Suppressor macrophage treated with lipopolysaccharide for 4 hours (primary cell): ENCODE data around the gene VAMP3.
"Not testable (repeated sequence)": the region's sequence is repeated elsewhere in the genome, so short reads cannot be mapped to it uniquely, and the experiment has no call there.

Experiments used
- DNase-seq: peaks from one replicate; pipeline ENCODE4 v3.0.0-alpha.2; 2020

VAMP3 gene

DNA sequence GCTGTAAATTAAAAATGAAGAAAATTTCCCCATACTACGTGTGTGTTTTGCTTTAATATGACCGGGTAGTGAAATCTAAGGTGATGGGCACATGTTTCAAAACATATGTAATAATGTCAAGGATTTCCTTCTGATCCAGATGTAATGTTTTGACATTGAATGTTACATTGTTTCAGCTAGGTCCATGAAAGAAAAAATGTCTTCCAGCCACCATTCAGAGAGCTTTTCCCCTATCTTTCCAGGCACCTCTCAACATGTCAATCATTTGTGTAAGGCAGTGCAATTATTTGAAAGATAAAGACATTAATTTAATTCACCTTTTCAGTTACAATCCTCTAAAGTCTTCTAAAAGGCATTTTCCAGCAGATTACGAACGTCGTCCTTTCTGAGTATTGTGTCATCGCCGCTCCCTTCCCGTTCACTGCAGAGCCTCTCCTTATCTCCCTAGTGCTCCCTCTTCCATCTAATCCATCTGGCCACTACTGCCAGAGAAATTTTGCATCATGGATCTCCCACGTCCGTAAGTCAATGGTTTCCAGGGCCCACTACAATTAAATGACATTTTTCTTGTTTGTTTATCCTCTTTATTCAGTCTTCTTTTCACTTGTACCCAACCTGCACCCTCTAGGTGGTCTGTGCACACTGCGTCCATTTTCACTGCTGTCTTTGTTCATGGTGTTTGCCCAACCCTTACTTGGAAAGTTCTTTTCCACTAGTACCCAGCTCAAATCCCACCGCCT lies 1.3 kb upstream of the VAMP3 start:
- DNase-seq, result no peak

DNA sequence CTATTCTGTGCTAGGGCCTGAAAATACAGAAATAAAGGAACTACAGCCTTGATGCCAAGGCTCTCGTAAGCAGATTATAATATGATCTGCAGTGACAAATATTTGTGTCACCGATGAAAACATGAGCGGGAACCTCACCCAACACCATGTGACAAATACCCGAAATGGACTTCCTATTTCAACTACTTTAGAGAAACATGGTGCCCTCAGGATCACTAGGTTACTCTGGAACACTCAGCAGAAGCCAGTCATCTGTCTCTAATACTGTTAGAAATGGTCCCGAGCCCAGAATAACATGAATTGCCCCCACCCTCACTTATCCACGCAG lies 463 bp upstream of the VAMP3 start:
- DNase-seq, result peak; percentile 83

- no peak for DNase-seq
Observed at GRCh38 chr1:7771823-7772299, 765 bp downstream of the VAMP3 start.

DNA sequence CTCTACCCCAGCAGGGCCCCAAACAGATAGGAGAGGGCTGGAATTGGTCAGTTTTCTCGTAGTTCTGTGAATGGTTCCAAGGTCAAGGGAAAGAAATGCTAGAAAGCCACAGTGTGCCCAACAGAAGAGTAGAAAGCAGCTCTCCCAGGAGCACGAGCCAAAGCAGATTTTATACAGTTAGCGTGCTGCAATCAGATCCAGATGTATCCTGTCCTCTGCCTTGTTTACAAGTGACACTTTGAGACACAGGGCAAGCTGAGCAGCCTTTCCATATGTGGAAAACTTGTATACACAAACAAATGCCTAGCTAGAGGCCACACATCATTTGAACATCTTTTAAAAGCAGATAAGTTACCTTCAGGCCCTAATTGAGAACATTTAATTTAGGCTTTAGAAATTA lies 6.5 kb downstream of the VAMP3 start:
- no peak for DNase-seq

DNA sequence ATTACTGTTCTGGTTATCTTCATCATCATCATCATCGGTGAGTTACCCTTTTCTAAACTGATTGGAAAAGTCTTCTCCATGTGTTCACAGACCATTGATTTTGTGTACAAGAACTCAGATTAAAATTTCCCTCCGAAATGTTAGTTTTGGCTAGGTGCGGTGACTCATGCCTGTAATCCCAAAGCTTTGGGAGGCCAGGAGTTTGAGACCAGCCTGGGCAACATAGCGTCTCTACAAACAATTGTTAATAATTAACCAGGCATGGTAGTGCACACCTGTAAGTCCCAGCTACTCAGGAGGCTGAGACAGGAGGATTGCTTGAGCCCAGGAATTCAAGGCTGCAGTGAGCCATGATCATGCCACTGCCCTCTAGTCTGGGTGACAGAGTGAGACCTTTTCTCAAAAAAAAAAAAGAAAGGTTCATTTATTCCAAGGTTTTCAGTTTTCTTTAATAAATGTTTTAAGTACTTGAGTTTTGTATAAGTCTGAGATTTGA lies 7.1 kb downstream of the VAMP3 start:
- DNase-seq, result no peak

DNA sequence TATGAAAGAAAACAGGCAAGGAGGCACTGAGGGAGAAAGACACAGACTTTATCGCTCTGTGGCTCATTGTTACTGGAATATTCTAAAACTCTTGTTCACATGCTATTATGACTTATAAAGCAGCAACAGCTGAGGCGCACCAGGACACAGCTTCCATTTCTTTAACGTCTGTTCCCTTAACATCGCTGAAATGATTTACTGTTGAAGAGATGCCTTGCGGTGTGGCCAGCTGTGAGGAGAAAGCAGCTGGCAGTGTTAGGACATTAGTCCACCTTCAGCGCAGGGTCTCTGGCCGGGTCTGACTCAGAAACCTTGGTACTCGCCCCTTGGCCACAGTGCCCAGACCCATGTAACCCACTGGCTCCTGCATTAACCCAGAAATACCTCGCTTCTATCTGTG lies 9.9 kb downstream of the VAMP3 start:
- DNase-seq, result no peak

GRCh38 chr1:7781501-7781900 lies 10.4 kb downstream of the VAMP3 start:
- DNase-seq, result no peak

DNA sequence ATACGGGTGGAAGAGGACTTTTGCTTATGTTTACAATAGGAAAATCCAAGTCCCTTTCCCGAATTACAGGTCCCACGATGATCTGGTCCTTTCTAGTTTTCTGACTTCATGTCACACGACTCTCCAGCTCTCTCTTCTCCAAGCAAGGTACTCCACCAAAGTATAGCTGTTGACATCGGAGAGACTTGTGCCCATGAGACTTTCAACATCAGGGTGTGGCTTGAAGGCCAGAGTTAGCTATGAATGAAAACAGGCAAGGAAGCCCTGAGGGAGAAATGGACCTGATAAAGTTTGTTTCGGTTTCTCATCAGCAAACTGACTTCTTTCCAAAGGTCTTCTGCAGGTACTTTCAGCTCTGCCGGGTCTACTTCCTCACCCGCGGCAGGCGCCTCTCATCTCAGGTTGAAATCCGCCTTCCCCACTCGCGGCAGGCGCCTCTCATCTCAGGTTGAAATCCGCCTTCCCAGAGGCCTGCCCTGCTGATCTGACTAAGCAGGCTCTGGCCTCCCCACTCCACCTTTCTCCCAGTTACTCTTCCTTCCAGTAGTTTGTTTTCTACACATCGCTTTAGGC lies 10.9 kb downstream of the VAMP3 start:
- peak; percentile 47 for DNase-seq

DNA sequence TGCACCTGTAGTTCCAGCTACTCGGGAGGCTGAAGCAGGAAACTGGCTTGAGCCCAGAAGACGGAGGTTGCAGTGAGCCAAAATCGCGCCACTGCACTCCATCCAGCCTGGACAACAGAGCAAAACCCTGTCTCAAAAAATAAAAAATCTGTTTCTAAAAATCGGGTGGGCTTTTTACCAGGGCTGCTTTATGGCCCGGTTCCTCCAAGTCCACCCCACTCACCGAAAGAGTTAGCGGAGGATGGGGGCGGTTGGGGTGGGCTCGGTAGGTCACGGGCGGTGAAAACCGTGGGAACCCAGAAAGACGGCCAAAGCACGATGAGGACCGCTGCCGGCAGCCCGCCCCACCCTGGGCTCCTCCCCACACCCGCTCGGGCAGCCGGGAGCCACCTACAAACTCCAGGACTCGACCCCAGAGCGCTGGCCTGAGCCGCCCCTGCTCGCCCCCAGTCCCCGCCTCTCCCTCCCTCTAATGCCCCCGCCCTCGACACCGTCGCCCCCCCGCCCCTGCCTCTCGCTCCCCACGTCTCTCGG lies 12.1 kb downstream of the VAMP3 start:
- DNase-seq, result peak; percentile 33

DNA sequence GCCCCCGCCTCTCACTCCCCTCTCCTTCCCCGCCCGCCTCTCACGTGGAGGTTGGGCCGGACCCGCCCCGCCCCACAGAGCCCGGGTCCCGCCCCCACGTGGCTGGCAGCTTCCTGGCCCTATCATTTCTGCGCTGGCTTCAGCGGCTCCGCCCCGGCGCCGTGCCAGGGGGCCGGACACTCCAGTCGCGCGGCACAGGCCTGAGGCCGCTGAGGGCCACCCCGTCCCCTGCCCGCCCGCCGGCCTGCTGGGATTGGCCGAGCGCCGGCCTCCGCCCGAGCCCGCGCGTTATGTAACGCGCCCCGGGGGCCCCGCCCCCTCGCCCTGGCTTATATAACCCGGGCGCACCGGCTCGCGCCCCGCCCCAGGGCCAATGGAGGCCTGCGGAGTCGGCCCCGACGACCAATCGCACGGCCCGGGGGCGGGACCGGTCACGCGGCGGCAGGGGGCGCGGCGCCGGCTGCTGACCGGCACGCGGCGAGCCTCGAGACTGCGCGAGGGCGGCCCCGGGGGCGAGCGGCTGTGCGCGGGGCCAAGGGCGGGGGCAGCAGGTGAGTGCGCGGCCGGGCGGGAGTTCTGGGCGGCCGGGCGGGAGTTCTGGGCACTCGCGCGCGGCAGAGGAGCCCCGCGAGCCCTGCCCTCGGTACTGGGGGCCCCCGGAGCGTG lies 12.9 kb downstream of the VAMP3 start, which contains the start of gene PER3:
PER3 (plus strand) TSS at position 466 of the 666 bp plus-strand sequence. CDS start 587 bp downstream, outside the sequence.
- peak; percentile 98 for DNase-seq

DNA sequence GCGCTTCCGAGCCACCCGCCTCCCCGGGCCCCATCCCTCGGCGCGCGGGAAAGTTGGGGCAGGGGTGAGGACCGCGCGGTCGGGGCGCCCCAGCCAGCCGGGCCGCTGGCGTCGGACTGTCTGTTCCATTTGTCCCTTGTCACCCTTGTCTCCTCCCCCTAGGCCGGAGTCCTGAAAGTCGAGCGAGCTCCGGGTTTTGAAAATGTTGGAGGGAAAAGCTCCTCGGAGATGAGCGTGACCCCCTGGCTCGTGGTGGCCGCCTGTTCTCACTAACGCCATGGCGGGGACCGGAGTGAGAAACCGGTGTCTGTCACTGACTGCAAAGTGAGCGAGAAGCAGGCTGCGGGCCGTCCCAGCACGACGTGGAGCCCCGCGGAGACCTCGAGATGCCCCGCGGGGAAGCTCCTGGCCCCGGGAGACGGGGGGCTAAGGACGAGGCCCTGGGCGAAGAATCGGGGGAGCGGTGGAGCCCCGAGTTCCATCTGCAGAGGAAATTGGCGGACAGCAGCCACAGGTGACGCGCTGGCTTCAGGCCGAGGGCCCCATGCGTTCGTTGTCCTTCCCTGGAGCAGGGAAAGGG lies 13.5 kb downstream of the VAMP3 start:
- no peak for DNase-seq

DNA sequence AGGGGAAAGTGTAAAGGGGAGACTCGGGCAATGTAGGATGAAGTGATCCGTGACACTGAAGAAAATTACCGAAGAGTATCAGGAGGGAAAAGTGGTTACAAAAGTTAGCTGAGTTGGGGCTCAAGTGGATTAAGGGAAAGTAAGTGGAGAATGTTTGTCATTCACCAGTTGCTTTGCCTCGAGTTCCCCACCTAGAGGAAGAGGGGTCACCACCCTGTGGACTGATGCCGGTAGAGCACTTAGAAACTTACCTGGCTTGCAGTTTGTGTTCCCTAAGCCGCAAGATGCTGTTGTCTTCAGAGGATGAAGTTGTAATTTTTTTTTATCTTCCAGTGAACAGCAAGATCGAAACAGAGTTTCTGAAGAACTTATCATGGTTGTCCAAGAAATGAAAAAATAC lies 14.0 kb downstream of the VAMP3 start:
- no peak for DNase-seq

DNA sequence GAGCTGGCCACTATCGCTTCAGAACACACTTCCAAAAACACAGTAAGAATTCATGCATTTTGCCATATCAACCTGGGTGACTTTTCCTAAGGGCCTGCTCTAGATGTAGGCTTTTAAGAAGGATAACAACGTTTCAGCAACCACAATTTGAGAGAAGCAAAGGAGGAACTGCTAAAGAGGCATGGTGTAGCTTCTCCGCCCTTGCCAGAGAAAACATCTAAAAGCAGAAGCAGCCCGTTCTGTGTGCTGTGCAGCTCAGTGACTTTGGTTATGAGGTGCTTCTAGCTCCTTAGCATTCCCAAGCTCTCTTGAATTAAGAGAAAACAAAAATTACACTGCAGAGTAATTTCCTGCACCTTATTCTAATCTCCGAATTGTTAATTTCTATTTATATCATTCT lies 15.7 kb downstream of the VAMP3 start:
- DNase-seq, result peak; percentile 45

DNA sequence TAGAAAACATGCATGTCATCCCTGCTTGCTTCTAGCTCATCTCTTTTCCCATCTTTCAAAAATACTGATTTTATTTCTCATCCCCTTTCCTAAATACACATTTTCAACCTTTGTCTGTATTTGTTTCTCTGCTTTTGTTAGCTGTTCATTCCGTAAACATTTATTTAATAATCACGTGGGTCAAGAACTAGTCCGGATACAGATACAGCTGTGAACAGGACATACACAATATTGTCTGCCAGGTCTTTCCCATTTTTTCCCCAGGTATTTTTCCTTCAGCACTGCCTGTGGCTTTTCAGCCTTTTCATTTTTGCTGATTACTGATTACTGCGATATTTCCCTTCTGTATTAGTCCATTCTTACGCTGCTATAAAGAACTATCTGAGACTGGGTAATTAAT lies 18.7 kb downstream of the VAMP3 start:
- no peak for DNase-seq

- DNase-seq, result not testable (repeated sequence)
Observed at GRCh38 chr1:7791027-7791426, 19.9 kb downstream of the VAMP3 start.

- DNase-seq, result no peak
Observed at GRCh38 chr1:7795406-7795805, 24.3 kb downstream of the VAMP3 start.

DNA sequence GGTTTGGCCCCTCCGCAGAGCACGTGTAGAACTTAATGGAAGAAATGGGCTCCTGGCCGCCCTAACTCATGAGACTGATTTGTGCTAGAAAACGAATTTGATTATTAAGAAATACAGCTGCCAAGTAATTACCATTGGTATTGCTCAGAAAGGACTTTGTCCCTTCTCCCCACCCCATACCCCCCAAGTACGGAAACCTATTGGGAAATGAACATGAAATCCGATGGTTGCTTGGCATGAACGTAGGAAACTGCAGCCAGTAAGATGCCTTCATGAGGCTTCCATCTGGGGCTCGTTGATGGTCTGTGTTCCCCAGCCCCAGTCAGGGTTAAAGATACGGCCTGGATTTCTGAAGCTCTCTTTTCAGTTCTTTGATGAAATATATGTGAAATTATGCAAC lies 34.4 kb downstream of the VAMP3 start:
- no peak for DNase-seq

DNA sequence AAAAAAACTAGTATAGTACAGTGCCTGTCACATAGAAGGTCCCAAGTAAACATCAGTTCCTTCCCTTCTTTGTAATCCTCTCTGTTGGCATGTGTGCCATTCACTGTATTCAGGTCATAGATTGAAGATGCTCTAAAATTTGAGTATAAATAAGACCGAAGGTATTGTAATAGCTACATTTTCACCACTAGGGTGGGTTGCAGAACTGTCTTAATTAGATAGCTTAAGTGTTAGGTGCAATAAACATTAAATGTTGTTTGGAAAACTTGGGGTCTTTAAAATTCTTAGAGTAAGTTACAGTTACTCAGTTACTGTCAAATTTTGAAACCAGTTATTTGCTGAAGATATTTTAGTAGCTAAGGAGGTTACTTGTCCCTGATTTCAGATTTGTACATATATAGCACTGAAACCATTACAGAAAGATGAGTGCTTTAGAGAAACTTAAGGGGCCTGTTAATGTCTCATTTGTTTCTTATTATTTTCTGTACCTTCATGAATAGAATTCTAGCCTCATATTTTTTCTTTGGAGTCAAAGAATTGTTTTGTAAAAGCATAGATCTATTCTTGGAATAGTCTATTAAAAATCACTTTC lies 37.3 kb downstream of the VAMP3 start:
- DNase-seq, result peak; percentile 66

GRCh38 chr1:7809742-7810141 lies 38.6 kb downstream of the VAMP3 start:
- no peak for DNase-seq

- peak; percentile 95 for DNase-seq
Observed at GRCh38 chr1:7810395-7810794, 39.3 kb downstream of the VAMP3 start.

DNA sequence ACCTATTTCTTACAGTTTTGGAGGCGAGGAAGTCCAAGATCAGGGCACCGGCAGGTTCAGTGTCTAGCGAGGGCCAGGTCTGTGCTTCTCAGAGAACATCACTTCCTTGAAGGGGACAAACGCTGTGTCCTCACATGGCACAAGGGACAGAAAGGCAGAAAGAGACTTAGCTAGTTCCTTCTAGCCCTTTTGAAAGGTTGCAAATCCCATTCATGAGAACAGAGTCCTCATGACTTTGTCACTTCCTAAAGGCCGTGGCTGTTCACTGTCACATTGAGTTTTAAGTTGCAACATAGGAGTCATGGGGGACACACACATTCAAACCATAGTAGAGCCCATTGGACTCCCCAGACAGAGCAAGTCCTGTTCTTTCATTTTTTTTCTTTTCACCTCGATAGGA lies 40.4 kb downstream of the VAMP3 start:
- peak; percentile 83 for DNase-seq

DNA sequence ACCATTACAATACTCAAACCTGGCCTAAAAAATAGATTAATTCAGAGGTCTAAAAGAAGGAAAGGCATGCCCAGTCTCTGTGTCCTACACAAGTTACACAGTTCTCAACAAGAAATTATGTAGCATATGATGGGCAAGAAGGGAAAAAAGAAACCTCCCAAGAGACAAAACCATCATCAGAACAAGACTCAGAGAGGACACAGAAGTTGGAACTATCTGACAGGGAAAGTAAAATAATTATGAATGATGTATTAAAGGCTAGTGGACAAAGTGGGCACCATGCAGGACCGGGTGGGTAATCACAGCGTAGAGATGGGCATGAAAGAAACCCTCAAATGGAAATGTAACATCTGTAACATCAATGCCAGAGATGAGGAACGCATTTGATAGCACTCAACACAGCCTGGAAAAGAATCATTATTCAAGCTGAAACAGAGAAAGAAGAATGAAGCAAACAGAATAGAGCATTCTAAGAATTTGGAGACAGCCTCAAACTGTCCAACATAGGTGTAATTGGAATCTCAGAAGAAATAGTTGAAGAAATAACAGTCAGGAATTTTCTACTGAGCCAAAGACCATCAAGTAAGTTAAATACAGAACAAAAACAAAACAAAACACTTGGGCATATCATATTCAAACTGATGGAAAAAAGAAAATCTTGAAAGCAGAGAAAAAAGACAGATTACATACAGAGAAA lies 42.7 kb downstream of the VAMP3 start:
- no peak for DNase-seq
